Breast epithelium (tissue), 4 donors: ENCODE data around the gene TMEM196. TPM values are rescaled to one million over a fixed set of nuclear protein-coding genes. Genes with fewer than 3 reads are reported as not detected.

Source experiments
- DNase-seq, 2 donors: peaks; one replicate each; pipeline ENCODE4 v3.0.0-alpha.2; 2019; ENCODE audit warnings: low spot score in 2 of 2
- H3K27ac ChIP-seq, 2 donors: fragments of 200-600 bp; sonication (generic) in 1 of 2; one replicate each; pipeline ENCODE4 v1.5.1; 2016 to 2019; ENCODE audit warnings: mild to moderate bottlenecking in 1 of 2
- H3K27me3 ChIP-seq, 2 donors: fragments of 200-600 bp; sonication (generic) in 1 of 2; one replicate each; pipeline versions ENCODE4 v1.5.1 to v1.6.0; 2017 to 2019; ENCODE audit warnings: control low read depth in 1 of 2, mild to moderate bottlenecking in 1 of 2
- H3K36me3 ChIP-seq: fragments of 200-600 bp; one replicate; pipeline ENCODE4 v1.5.1; 2019
- H3K4me1 ChIP-seq, 2 donors: fragments of 200-600 bp; sonication (generic); one replicate each; pipeline ENCODE4 v1.5.1; 2016 to 2019; ENCODE audit warnings: control low read depth in 1 of 2
- H3K4me3 ChIP-seq, 3 donors: fragments of 200-600 bp; sonication (generic); 1 replicate in 2 of 3; 2 replicates in 1 of 3; pipeline ENCODE4 v1.5.1; 2016 to 2019; ENCODE audit warnings: mild to moderate bottlenecking in 3 of 3, moderate library complexity in 2 of 3
- H3K9me3 ChIP-seq, 2 donors: fragments of 200-600 bp; sonication (generic) in 1 of 2; one replicate each; pipeline ENCODE4 v1.5.1; 2016 to 2019; ENCODE audit warnings: control low read depth in 1 of 2
- POLR2A ChIP-seq: fragments of 450-650 bp; IDR thresholded peaks from one replicate; pipeline ENCODE4 v1.6.1; 2016; ENCODE audit warnings: antibody characterized with exemption, mild to moderate bottlenecking, moderate library complexity
- POLR2AphosphoS5 ChIP-seq, 3 donors: sonication (generic); formaldehyde crosslinking; IDR thresholded peaks; one replicate each; pipeline ENCODE4 v1.6.1; 2017; ENCODE audit warnings: antibody characterized with exemption in 3 of 3
- intact Hi-C: fragments of 100-400 bp; cut with DNase I; formaldehyde crosslinking; loops from one replicate; pipeline ENCODE4 v1.15.1; 2023; ENCODE audit warnings: low total_unique reads
- total RNA-seq, 3 donors: library from RNA; depleted of rRNA; stranded (reverse); fragments of >200 nt; gene quantifications; one replicate each; pipeline ENCODE4 v1.1.0, GENCODE V29; 2016
- TF ChIP-seq, protein P1 (sequence below), 3 donors: fragments of 450-650 bp; IDR thresholded peaks; one replicate each; pipeline ENCODE4 v1.5.1; 2016 to 2017; ENCODE audit warnings: antibody characterized with exemption in 3 of 3, mild to moderate bottlenecking in 3 of 3, moderate library complexity in 3 of 3

Gene TMEM196
- total RNA-seq, 3 donors from 2014 or later = not detected

DNA sequence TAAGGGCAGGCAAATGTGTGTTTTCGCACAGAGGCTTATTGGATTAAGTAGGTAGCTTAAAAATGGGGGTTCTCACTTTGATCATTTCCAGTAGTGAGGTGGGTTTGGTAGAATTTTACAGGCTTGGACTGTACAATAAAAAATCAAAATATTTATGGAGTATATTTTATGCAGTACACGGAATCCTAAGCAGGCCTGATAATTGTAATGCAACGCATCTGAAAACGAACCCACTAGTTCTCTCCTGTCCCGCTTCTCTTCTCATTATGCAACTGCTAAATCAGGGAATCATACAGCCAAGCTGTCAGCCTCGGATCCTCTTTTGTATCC is 64.2 kb downstream of the TMEM196 start:
- Histone ChIP-seq H3K27me3 (no peaks in the 10 kb centered on the region), H3K36me3 (no peaks in the 10 kb centered on the region), H3K9me3 (no peaks in the 10 kb centered on the region), H3K4me3 (peak overlapping the region; percentile 81 to 93 (median 86)), H3K27ac (peak overlapping the region; percentile 74 to 81), H3K4me1 (no peaks in the 10 kb centered on the region)
- TF ChIP-seq, protein P1, sequence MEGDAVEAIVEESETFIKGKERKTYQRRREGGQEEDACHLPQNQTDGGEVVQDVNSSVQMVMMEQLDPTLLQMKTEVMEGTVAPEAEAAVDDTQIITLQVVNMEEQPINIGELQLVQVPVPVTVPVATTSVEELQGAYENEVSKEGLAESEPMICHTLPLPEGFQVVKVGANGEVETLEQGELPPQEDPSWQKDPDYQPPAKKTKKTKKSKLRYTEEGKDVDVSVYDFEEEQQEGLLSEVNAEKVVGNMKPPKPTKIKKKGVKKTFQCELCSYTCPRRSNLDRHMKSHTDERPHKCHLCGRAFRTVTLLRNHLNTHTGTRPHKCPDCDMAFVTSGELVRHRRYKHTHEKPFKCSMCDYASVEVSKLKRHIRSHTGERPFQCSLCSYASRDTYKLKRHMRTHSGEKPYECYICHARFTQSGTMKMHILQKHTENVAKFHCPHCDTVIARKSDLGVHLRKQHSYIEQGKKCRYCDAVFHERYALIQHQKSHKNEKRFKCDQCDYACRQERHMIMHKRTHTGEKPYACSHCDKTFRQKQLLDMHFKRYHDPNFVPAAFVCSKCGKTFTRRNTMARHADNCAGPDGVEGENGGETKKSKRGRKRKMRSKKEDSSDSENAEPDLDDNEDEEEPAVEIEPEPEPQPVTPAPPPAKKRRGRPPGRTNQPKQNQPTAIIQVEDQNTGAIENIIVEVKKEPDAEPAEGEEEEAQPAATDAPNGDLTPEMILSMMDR (IDR thresholded peaks at IDR 0.05) = no peak
- intact Hi-C loops = no loop called here
- DNase-seq = no peak

DNA sequence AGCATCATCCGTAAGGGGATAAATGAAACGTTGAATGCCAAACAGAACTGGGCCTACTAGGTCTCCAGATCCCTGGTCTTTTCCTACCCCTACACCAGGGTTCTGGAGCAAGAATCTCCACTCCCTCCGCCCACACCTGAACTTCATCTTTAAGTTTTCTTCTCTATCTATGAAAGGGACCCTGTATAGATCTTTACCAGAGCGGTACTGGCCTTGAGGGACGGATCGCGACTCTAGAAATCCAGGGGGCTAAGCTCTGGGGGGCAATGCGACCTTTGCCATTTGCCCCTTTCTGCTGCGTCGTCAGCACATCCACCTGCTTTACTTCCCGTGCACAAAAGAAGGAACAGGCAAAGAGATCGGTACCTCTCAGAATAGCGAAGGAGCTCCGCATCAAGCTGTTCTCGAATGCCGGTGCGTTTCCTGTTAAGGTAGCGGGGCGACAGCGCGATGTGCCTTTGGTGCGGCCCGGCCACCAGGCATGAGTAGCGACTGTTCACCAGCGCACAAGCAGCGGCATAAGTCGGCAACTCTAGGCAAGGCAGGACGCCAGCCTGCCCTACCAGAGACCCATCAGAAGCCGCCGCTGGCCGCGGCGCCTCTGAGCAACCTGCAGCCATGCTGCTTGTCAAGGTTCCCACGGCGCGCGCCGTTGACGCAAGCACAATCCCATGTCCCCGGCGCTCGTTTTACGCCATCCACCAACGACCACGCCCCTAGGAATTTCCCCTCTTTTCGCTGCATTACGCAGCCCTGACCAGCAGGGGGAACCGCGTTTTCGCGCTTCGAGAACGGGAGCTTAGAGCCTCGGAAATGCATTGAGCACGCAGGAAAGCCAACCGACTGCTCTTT is 64.8 kb downstream of the TMEM196 start, which contains the start of gene POLR1F:
TSS of gene POLR1F (minus strand) at position 641 of the 852 bp plus-strand sequence. CDS start at position 620, 21 bp downstream.
- intact Hi-C loops = no loop called here
- TF ChIP-seq, protein P1 (IDR thresholded peaks at IDR 0.05) = peak; percentile 91 to 92 (median 91)
- TF ChIP-seq POLR2AphosphoS5 (IDR thresholded peaks at IDR 0.05) = peak; percentile 77 to 90 (median 88)
- peak; percentile 88 for TF ChIP-seq POLR2A
- Histone ChIP-seq H3K36me3 (no peaks in the 10 kb centered on the region), H3K4me1 (no peaks in the 10 kb centered on the region), H3K4me3 (peak within 1 kb of the TSS; percentile 81 to 93 (median 86)), H3K27me3 (no peaks in the 10 kb centered on the region), H3K9me3 (no peaks in the 10 kb centered on the region), H3K27ac (peak within 1 kb of the TSS; percentile 74 to 81)
- DNase-seq = peak; percentile 89 to 91

DNA sequence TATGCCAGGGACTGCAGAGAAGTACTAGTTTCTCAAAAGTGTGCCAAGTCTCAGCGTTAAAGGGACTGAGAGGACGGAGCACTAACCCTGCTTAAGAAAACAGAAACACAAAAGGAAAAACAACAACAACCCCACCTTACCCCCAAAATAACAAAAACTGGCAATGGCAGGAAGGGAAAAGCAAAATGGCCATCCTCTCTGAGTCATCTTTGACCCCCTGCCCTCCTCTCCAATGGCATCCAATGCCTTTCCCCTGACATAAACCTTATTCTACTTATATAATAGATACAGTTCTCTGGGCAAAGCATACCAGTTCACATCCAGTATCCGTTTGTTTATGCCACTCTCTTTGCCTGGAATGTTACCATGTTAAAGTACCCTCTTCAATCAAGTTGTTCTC is 66.2 kb downstream of the TMEM196 start:
- Histone ChIP-seq H3K4me3 (peak overlapping the region in 1 of 3 donors; percentile 86), H3K27me3 (no peaks in the 10 kb centered on the region), H3K27ac (no peak overlapping the region), H3K9me3 (no peaks in the 10 kb centered on the region), H3K4me1 (no peaks in the 10 kb centered on the region), H3K36me3 (no peaks in the 10 kb centered on the region)
- no peak for DNase-seq
- TF ChIP-seq, protein P1 (IDR thresholded peaks at IDR 0.05) = no peak
- TF ChIP-seq POLR2A (no peak), POLR2AphosphoS5 (IDR thresholded peaks at IDR 0.05) (no peak)
- intact Hi-C loops = no loop called here

DNA sequence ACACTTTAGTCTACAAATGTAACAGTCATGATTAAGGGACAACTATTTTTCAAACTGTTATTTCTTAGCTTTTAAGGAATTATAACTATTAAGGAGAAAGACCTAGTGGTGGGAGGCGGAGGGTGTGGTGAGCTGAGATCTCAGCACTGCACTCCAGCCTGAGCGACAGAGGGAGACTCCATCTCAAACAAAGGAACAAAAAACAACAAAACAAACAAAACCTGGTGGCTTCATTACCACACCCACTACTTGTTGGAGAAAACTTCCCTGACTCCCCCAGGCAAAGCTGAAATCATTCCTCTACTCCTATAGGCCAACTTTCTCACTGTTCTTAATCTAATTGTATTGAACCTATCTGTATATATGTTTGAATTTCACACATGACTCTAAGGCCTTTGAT is 67.8 kb downstream of the TMEM196 start:
- no peaks in the 10 kb centered on the region for H3K27me3 ChIP-seq
- H3K9me3 ChIP-seq = no peaks in the 10 kb centered on the region
- DNase-seq = no peak
- H3K4me3 ChIP-seq = no peak overlapping the region
- H3K27ac ChIP-seq = no peak overlapping the region
- intact Hi-C loops = no loop called here
- TF ChIP-seq POLR2AphosphoS5 (IDR thresholded peaks at IDR 0.05) (no peak), POLR2A (no peak)
- no peaks in the 10 kb centered on the region for H3K36me3 ChIP-seq
- no peaks in the 10 kb centered on the region for H3K4me1 ChIP-seq

DNA sequence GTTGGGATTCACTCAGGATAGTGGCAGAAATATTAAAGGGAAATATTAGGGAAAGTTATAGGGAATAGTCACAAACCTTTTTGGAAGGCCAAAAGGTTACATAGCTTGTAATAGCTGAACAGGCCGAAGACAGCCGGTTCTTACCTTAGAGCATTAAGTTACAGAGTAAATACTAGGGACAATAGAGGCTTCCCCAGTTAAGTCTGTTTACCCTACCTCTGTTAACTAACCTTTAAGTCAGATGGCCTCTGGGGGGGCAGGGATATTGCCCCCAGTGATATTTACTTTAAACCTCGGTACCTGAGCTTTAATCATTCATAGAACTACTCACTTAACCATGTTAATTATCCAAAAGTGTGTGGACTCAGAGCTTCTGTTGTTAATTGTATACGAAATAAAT is 71.9 kb downstream of the TMEM196 start:
- H3K4me1 ChIP-seq = no peaks in the 10 kb centered on the region
- H3K36me3 ChIP-seq = no peaks in the 10 kb centered on the region
- no peaks in the 10 kb centered on the region for H3K27me3 ChIP-seq

More for the DNA sequence above, 71.9 kb downstream of the TMEM196 start:
- Histone ChIP-seq H3K27ac (no peak overlapping the region), H3K4me3 (no peak overlapping the region), H3K9me3 (no peaks in the 10 kb centered on the region)
- TF ChIP-seq POLR2AphosphoS5 (IDR thresholded peaks at IDR 0.05) (no peak), POLR2A (no peak)
- TF ChIP-seq, protein P1 (IDR thresholded peaks at IDR 0.05) = no peak
- no peak for DNase-seq
- intact Hi-C loops = no loop called here
